IPS DF 4.7 (cell line): Measurements from ENCODE around the gene FMN2.
A peak's percentile ranks its signal among the peaks of the same experiment; 100 is the strongest.

Experiments used
- DNase-seq: peaks from one replicate; pipeline ENCODE4 v3.0.0-alpha.2; 2013; ENCODE audit warnings: low spot score; ENCODE audit errors: extremely low read depth

Gene FMN2

GRCh38 chr1:240491156-240491555 is 399.5 kb downstream of the FMN2 start:
- no peak for DNase-seq

GRCh38 chr1:240491796-240492195 is 400.1 kb downstream of the FMN2 start:
- no peak for DNase-seq

GRCh38 chr1:240492832-240493440 is 401.3 kb downstream of the FMN2 start:
- peak; percentile 62 for DNase-seq

GRCh38 chr1:240495601-240496000 is 403.9 kb downstream of the FMN2 start:
- DNase-seq, result no peak

- DNase-seq, result no peak
These were observed 404.7 kb downstream of the FMN2 start for GRCh38 chr1:240496356-240496755.

GRCh38 chr1:240496941-240497340 is 405.3 kb downstream of the FMN2 start:
- DNase-seq, result no peak

GRCh38 chr1:240497908-240498307 is 406.2 kb downstream of the FMN2 start:
- DNase-seq, result no peak

GRCh38 chr1:240498335-240498734 is 406.7 kb downstream of the FMN2 start:
- DNase-seq, result no peak

- no peak for DNase-seq
These were observed 407.3 kb downstream of the FMN2 start for GRCh38 chr1:240499012-240499411.

GRCh38 chr1:240500647-240501046 is 409.0 kb downstream of the FMN2 start:
- DNase-seq, result no peak

- DNase-seq, result no peak
These were observed 409.4 kb downstream of the FMN2 start for GRCh38 chr1:240501115-240501514.

- no peak for DNase-seq
These were observed 411.4 kb downstream of the FMN2 start for GRCh38 chr1:240503036-240503435.

GRCh38 chr1:240503558-240503957 is 411.9 kb downstream of the FMN2 start:
- no peak for DNase-seq

GRCh38 chr1:240506176-240506575 is 414.5 kb downstream of the FMN2 start:
- DNase-seq, result no peak

- DNase-seq, result no peak
These were observed 416.5 kb downstream of the FMN2 start for GRCh38 chr1:240508201-240508600.

- no peak for DNase-seq
These were observed 417.3 kb downstream of the FMN2 start for GRCh38 chr1:240508950-240509349.

GRCh38 chr1:240511789-240512188 is 420.1 kb downstream of the FMN2 start:
- DNase-seq, result no peak

- no peak for DNase-seq
These were observed 423.8 kb downstream of the FMN2 start for GRCh38 chr1:240515505-240515904.

GRCh38 chr1:240516069-240516468 is 424.4 kb downstream of the FMN2 start:
- no peak for DNase-seq

- DNase-seq, result no peak
These were observed 426.2 kb downstream of the FMN2 start for GRCh38 chr1:240517891-240518290.

- DNase-seq, result no peak
These were observed 430.6 kb downstream of the FMN2 start for GRCh38 chr1:240522122-240522822.

- no peak for DNase-seq
These were observed 432.8 kb downstream of the FMN2 start for GRCh38 chr1:240524356-240525069.
